HG02678 (cell line): ENCODE measurements around the gene PRSS12.
"Not testable (repeated sequence)": the region's sequence is repeated elsewhere in the genome, so short reads cannot be mapped to it uniquely, and the experiment has no call there.

ENCODE experiments used
- ATAC-seq: cut with Tn5 transposase; IDR thresholded peaks from one replicate; pipeline ENCODE4 v1.9.1; 2021; ENCODE audit warnings: mild to moderate bottlenecking, moderate library complexity; ENCODE audit not compliant: unreplicated experiment

PRSS12 gene

GRCh38 chr4:118280501-118281218, 72.1 kb downstream of the PRSS12 start:
- peak; percentile 20 for ATAC-seq

- no peak for ATAC-seq
Observed at GRCh38 chr4:118279920-118280432, 72.8 kb downstream of the PRSS12 start.

- ATAC-seq, result no peak
Observed at GRCh38 chr4:118279328-118279727, 73.5 kb downstream of the PRSS12 start.

- peak; percentile 86 for ATAC-seq
Observed at GRCh38 chr4:118278473-118279274, 74.1 kb downstream of the PRSS12 start.

GRCh38 chr4:118277243-118277642, 75.6 kb downstream of the PRSS12 start:
- no peak for ATAC-seq

- ATAC-seq, result no peak
Observed at GRCh38 chr4:118276580-118276979, 76.2 kb downstream of the PRSS12 start.

GRCh38 chr4:118273642-118274041, 79.2 kb downstream of the PRSS12 start:
- no peak for ATAC-seq

- ATAC-seq, result no peak
Observed at GRCh38 chr4:118271788-118272187, 81.0 kb downstream of the PRSS12 start.

- no peak for ATAC-seq
Observed at GRCh38 chr4:118270492-118270891, 82.3 kb downstream of the PRSS12 start.

- no peak for ATAC-seq
Observed at GRCh38 chr4:118268780-118269179, 84.0 kb downstream of the PRSS12 start.

GRCh38 chr4:118266145-118266496, 86.7 kb downstream of the PRSS12 start:
- not testable (repeated sequence) for ATAC-seq

GRCh38 chr4:118265312-118266144, 87.3 kb downstream of the PRSS12 start:
- peak; percentile 49 for ATAC-seq

- no peak for ATAC-seq
Observed at GRCh38 chr4:118264096-118264495, 88.7 kb downstream of the PRSS12 start.

- ATAC-seq, result no peak
Observed at GRCh38 chr4:118260309-118260708, 92.5 kb downstream of the PRSS12 start.

GRCh38 chr4:118259111-118259510, 93.7 kb downstream of the PRSS12 start:
- ATAC-seq, result no peak

GRCh38 chr4:118254368-118254767, 98.4 kb downstream of the PRSS12 start:
- ATAC-seq, result no peak

- no peak for ATAC-seq
Observed at GRCh38 chr4:118249890-118250289, 102.9 kb downstream of the PRSS12 start.

- ATAC-seq, result no peak
Observed at GRCh38 chr4:118237531-118237930, 115.3 kb downstream of the PRSS12 start.

- no peak for ATAC-seq
Observed at GRCh38 chr4:118235566-118236120, 117.2 kb downstream of the PRSS12 start.
